Measurements from ENCODE around the gene EXD3. TPM values are rescaled to one million over a fixed set of nuclear protein-coding genes. Genes with fewer than 3 reads are reported as not detected.
"Not testable (repeated sequence)": the region's sequence is repeated elsewhere in the genome, so short reads cannot be mapped to it uniquely, and the experiment has no call there.

Gene EXD3
- total RNA-seq, 1 donor from 2014 or later = 10.8 TPM

GRCh38 chr9:137452006-137452760 lies 29.2 kb upstream of the EXD3 start:
- FAIRE-seq = no peak
- TF ChIP-seq, protein P1, sequence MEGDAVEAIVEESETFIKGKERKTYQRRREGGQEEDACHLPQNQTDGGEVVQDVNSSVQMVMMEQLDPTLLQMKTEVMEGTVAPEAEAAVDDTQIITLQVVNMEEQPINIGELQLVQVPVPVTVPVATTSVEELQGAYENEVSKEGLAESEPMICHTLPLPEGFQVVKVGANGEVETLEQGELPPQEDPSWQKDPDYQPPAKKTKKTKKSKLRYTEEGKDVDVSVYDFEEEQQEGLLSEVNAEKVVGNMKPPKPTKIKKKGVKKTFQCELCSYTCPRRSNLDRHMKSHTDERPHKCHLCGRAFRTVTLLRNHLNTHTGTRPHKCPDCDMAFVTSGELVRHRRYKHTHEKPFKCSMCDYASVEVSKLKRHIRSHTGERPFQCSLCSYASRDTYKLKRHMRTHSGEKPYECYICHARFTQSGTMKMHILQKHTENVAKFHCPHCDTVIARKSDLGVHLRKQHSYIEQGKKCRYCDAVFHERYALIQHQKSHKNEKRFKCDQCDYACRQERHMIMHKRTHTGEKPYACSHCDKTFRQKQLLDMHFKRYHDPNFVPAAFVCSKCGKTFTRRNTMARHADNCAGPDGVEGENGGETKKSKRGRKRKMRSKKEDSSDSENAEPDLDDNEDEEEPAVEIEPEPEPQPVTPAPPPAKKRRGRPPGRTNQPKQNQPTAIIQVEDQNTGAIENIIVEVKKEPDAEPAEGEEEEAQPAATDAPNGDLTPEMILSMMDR (IDR thresholded peaks at IDR 0.05; ENCODE audit: insufficient read depth, low read length, severe bottlenecking) = no peak
- no peak for DNase-seq (ENCODE audit: low read depth)
- Histone ChIP-seq H3K4me3 (ENCODE audit: low read depth, low read length) (no peak overlapping the region), H3K27me3 (ENCODE audit: control insufficient read depth, insufficient read depth, low read length) (no peaks in the 10 kb centered on the region), H3K36me3 (ENCODE audit: control insufficient read depth, insufficient read depth, low read length) (peaks cover 27% of the 10 kb centered on the region)

GRCh38 chr9:137451264-137452005 lies 28.5 kb upstream of the EXD3 start:
- FAIRE-seq = not testable (repeated sequence)
- H3K36me3 ChIP-seq (ENCODE audit: control insufficient read depth, insufficient read depth, low read length) = peaks cover 21% of the 10 kb centered on the region

DNA sequence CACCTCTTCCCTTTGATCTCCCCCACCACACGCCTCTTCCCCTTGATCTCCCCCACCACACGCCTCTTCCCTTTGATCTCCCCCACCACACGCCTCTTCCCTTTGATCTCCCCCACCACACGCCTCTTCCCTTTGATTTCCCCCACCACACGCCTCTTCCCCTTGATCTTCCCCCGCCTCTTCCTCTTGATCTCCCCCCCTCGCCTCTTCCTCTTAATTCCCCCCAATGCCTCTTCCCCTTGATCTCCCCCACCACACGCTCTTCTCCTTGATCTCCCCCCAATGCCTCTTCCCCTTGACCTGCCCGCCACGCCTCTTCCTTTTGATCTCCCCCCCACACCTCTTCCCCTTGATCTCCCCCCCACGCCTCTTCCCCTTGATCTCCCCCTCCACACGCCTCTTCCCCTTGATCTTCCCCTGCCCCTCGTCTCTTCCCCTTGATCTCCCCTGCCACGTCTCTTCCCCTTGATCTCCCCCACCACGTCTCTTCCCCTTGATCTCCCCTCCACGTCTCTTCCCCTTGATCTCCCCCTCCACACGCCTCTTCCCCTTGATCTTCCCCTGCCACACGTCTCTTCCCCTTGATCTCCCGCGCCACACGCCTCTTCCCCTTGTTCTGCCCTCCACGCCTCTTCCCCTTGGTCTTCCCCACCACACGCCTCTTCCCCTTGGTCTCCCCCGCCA lies 27.7 kb upstream of the EXD3 start:
- not testable (repeated sequence) for H3K4me3 ChIP-seq (ENCODE audit: low read depth, low read length); DNase-seq (ENCODE audit: low read depth); H3K27me3 ChIP-seq (ENCODE audit: control insufficient read depth, insufficient read depth, low read length)
- peak; percentile 23 for FAIRE-seq
- H3K36me3 ChIP-seq (ENCODE audit: control insufficient read depth, insufficient read depth, low read length) = peaks cover 15% of the 10 kb centered on the region

More at GRCh38 chr9:137451264-137452005, 28.5 kb upstream of the EXD3 start:
- H3K27me3 ChIP-seq (ENCODE audit: control insufficient read depth, insufficient read depth, low read length); H3K4me3 ChIP-seq (ENCODE audit: low read depth, low read length); DNase-seq (ENCODE audit: low read depth): not testable (repeated sequence)

DNA sequence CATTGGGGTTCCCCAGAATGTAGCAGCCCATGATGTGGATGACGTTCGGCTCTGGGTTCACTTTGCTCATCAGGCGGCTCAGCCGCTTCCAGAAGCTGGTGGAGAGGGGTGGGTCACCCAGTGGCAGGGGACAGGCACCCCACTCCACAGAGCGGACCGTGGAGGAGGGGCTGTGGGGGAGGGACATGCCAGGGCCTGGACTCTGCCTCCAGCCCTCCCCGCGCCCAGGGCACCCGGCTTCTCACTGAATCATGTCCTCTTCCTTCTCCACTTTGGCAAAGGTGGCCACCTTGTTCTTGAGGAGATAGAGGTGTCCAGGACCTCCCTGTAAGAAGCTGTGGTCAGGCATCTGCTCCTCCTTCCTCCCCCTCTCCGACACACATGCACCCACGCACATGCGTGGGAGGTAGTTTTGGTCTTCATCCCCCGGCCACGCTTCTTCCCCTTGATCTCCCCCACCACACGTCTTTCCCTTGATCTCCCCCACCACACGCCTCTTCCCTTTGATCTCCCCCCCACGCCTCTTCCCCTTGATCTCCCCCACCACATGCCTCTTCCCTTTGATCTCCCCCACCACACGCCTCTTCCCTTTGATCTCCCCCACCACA lies 27.1 kb upstream of the EXD3 start:
- no peak overlapping the region for H3K4me3 ChIP-seq (ENCODE audit: low read depth, low read length)
- H3K36me3 ChIP-seq (ENCODE audit: control insufficient read depth, insufficient read depth, low read length) = peaks cover 12% of the 10 kb centered on the region
- no peaks in the 10 kb centered on the region for H3K27me3 ChIP-seq (ENCODE audit: control insufficient read depth, insufficient read depth, low read length)
- DNase-seq (ENCODE audit: low read depth) (no peak), FAIRE-seq (no peak)
- TF ChIP-seq, protein P1 (IDR thresholded peaks at IDR 0.05; ENCODE audit: insufficient read depth, low read length, severe bottlenecking) = no peak

GRCh38 chr9:137449081-137449844 lies 26.3 kb upstream of the EXD3 start:
- TF ChIP-seq, protein P1 (IDR thresholded peaks at IDR 0.05; ENCODE audit: insufficient read depth, low read length, severe bottlenecking) = no peak
- Histone ChIP-seq H3K36me3 (ENCODE audit: control insufficient read depth, insufficient read depth, low read length) (peaks cover 11% of the 10 kb centered on the region), H3K27me3 (ENCODE audit: control insufficient read depth, insufficient read depth, low read length) (no peaks in the 10 kb centered on the region), H3K4me3 (ENCODE audit: low read depth, low read length) (no peak overlapping the region)
- DNase-seq (ENCODE audit: low read depth) (no peak), FAIRE-seq (no peak)

- H3K4me3 ChIP-seq (ENCODE audit: low read depth, low read length) = no peak overlapping the region
- TF ChIP-seq, protein P1 (IDR thresholded peaks at IDR 0.05; ENCODE audit: insufficient read depth, low read length, severe bottlenecking) = no peak
- peaks cover 11% of the 10 kb centered on the region for H3K36me3 ChIP-seq (ENCODE audit: control insufficient read depth, insufficient read depth, low read length)
- DNase-seq (ENCODE audit: low read depth) (no peak), FAIRE-seq (no peak)
- H3K27me3 ChIP-seq (ENCODE audit: control insufficient read depth, insufficient read depth, low read length) = no peaks in the 10 kb centered on the region
Observed at GRCh38 chr9:137448602-137448962, 25.6 kb upstream of the EXD3 start.

Measured in bronchial epithelial cell (primary cell).